Measurements from ENCODE around the gene OLFM1.
A peak's percentile ranks its signal among the peaks of the same experiment; 100 is the strongest.

The OLFM1 gene

DNA sequence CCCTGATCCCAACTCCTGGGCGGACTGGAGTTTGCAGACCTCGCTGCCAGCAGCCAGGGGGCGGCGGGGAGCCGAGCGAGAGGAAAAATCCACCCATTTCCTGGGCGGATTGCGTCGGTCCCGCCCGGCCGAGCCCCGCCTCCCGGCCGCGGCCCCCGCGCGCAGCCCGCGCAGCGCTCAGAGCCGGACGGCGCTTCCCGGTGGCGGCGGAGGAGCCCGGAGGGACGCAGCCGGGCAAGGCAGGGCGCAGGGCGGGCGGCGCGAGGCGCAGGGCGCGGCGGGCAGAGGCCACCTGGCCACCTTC, at the start of gene OLFM1:
Gene OLFM1 (plus strand): TSS at position 180 of the 304 bp plus-strand sequence. CDS start 322 bp downstream, outside the sequence.
- intact Hi-C loops (cut with DNase I; ENCODE audit: low total_unique reads), result loop anchor here (2.0 kb wide), 2 partner anchors 255 to 321 kb away; no protein-coding TSS in a partner anchor
- peak; percentile 54 to 60 for TF ChIP-seq CTCF (IDR thresholded peaks at IDR 0.05)
- DNase-seq, result peak; percentile 71 to 82
- Histone ChIP-seq H3K36me3 (no peaks in the 10 kb centered on the region), H3K27me3 (peaks cover 0 to 67% of the 10 kb centered on the region in 2 donors), H3K4me3 (peak within 1 kb of the TSS; percentile 44 to 47), H3K4me1 (peaks cover 0 to 38% (median 24%) of the 10 kb centered on the region in 4 donors), H3K27ac (no peak within 1 kb of the TSS), H3K9me3 (no peaks in the 10 kb centered on the region)

DNA sequence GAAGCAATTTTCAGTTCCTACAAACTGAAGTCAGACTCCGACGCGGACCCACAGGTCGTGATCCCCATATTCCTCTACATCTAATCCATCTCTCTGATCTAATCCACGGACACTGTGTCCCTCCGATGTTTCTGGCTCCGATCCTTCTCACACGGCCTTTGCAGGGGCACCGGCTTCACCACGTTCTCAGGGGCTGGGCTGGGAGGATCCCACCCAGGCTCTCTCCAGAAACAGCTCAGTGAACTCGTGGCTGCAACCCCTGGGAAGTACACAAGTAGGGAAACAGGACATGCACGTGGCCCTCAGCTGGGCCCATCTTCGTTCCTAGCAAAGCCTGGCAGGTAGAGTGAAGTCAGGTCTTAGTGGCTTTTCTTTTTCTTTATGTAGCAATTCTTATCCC, 49.1 kb upstream of the OLFM1 start:
- H3K4me1 ChIP-seq, result no peaks in the 10 kb centered on the region
- H3K27ac ChIP-seq, result no peak overlapping the region
- no peak for TF ChIP-seq CTCF (IDR thresholded peaks at IDR 0.05)
- H3K36me3 ChIP-seq, result no peaks in the 10 kb centered on the region
- peaks cover 0 to 52% of the 10 kb centered on the region in 2 donors for H3K27me3 ChIP-seq
- no peaks in the 10 kb centered on the region for H3K9me3 ChIP-seq
- intact Hi-C loops (cut with DNase I; ENCODE audit: low total_unique reads), result no loop called here
- DNase-seq, result peak in 1 of 2 donors; percentile 39
- no peak overlapping the region for H3K4me3 ChIP-seq

GRCh38 chr9:135038826-135039225, 48.6 kb upstream of the OLFM1 start:
- Histone ChIP-seq H3K27me3 (peaks cover 0 to 47% of the 10 kb centered on the region in 2 donors), H3K36me3 (no peaks in the 10 kb centered on the region), H3K27ac (no peak overlapping the region), H3K4me3 (no peak overlapping the region), H3K9me3 (no peaks in the 10 kb centered on the region), H3K4me1 (no peaks in the 10 kb centered on the region)
- DNase-seq, result peak in 1 of 2 donors; percentile 12
- TF ChIP-seq CTCF (IDR thresholded peaks at IDR 0.05), result no peak
- intact Hi-C loops (cut with DNase I; ENCODE audit: low total_unique reads), result no loop called here

DNA sequence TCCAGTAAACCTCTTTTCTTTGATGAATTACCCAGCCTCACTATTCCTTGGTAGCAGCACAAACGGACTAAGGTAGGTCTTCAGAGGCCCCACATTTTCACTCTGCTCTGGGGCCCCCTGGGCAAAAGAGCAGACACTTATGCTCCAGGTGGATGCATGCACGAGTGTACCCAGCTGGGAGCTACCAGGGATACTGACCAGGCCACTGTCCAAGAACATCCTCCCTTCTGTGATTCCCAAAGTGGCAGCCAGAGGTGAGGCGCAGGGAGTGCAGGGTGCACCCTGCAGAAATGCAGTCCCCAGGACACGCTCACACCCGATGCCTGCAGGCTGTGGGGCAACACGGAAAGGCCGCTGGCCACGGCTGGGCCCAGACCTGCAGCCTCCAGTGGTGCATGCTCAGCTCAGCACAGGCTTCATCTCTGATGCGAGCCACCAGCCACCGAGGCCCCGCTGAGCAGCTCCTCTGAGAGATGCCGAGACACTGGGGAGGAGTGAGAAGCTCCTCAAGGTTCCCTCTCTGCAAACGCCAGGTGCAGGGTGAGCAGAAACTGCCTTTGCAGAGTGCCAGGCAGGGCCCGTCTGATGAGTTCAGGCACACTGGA, 48.1 kb upstream of the OLFM1 start:
- no peak for TF ChIP-seq CTCF (IDR thresholded peaks at IDR 0.05)
- H3K27me3 ChIP-seq, result peaks cover 0 to 46% of the 10 kb centered on the region in 2 donors
- no peaks in the 10 kb centered on the region for H3K36me3 ChIP-seq
- peak in 1 of 2 donors; percentile 54 for DNase-seq
- H3K4me3 ChIP-seq, result no peak overlapping the region
- no peaks in the 10 kb centered on the region for H3K9me3 ChIP-seq
- no peaks in the 10 kb centered on the region for H3K4me1 ChIP-seq
- intact Hi-C loops (cut with DNase I; ENCODE audit: low total_unique reads), result no loop called here
- H3K27ac ChIP-seq, result no peak overlapping the region

DNA sequence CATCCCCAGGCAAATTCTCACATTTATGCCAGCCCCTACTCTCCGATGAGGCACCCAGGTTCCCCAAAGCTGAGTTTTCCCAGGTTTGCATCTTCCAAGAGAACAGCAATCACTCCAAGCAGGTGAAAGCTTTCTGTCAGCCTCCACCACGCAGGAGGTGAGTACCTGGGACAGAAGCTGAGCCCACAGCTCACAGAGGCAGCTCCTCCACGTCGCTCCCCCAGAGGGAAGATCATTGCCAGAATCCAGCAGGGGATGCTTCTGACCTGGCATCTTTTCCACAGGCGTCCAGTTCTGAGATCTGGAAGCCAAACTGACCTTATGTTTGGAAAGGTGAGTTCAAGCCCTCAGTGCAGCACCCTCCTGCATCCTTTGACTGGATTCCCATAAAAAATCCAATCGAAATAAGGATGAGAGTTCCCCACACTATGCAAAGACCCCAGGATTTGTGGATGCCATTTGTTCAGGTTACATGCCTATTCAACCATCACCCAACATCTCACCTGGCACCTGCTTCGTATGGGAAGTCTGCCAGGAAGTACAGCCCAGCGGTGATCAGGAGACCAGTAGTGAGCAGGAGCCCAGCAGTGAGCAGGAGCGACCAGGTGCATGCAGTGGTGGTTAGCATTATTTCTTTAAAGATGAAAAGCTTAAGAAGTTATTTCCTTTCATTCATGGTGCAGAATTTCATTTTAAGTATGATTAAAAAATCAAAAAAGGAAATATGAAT, 47.4 kb upstream of the OLFM1 start:
- DNase-seq, result peak in 1 of 2 donors; percentile 44
- TF ChIP-seq CTCF (IDR thresholded peaks at IDR 0.05), result no peak
- no peaks in the 10 kb centered on the region for H3K9me3 ChIP-seq

More for the DNA sequence above, 47.4 kb upstream of the OLFM1 start:
- peaks cover 0 to 46% of the 10 kb centered on the region in 2 donors for H3K27me3 ChIP-seq
- no peaks in the 10 kb centered on the region for H3K4me1 ChIP-seq
- intact Hi-C loops (cut with DNase I; ENCODE audit: low total_unique reads), result no loop called here
- no peak overlapping the region for H3K4me3 ChIP-seq
- H3K27ac ChIP-seq, result no peak overlapping the region
- no peaks in the 10 kb centered on the region for H3K36me3 ChIP-seq

Measured in tibial artery (tissue), 4 donors.